IPS-20b (cell line): Measurements from ENCODE around the gene C2CD3.
"Not testable (repeated sequence)": the region's sequence is repeated elsewhere in the genome, so short reads cannot be mapped to it uniquely, and the experiment has no call there.

Experiments
- H3K27ac ChIP-seq: one replicate; pipeline ENCODE4 v1.5.1; 2013; ENCODE audit warnings: low read length
- H3K27me3 ChIP-seq: 2 replicates; pipeline ENCODE4 v1.6.1; 2013; ENCODE audit warnings: mild to moderate bottlenecking, low read length, inconsistent platforms; ENCODE audit not compliant: insufficient read depth
- H3K36me3 ChIP-seq: 2 replicates; pipeline ENCODE4 v1.6.1; 2013; ENCODE audit warnings: low read depth, mild to moderate bottlenecking, inconsistent platforms, low read length, moderate library complexity; ENCODE audit not compliant: insufficient read depth
- H3K4me1 ChIP-seq: 2 replicates; pipeline ENCODE4 v1.6.1; 2013; ENCODE audit warnings: mild to moderate bottlenecking, control low read depth, inconsistent platforms, low read length, moderate library complexity; ENCODE audit not compliant: insufficient read depth
- H3K4me3 ChIP-seq: 2 replicates; pipeline ENCODE4 v1.5.1; 2013; ENCODE audit warnings: mild to moderate bottlenecking, low read length, inconsistent platforms
- H3K9ac ChIP-seq: 2 replicates; pipeline ENCODE4 v1.6.1; 2013; ENCODE audit warnings: low read depth, mild to moderate bottlenecking, inconsistent platforms, low read length, moderate library complexity
- H3K9me3 ChIP-seq: 2 replicates; pipeline ENCODE4 v1.6.1; 2013; ENCODE audit warnings: mild to moderate bottlenecking, low read depth, low read length, inconsistent platforms; ENCODE audit not compliant: insufficient read depth

Gene C2CD3

GRCh38 chr11:74077193-74077592 lies 93.6 kb downstream of the C2CD3 start:
- no peak overlapping the region for H3K27ac ChIP-seq
- H3K36me3 ChIP-seq, result peaks cover 42% of the 10 kb centered on the region
- H3K4me1 ChIP-seq, result no peaks in the 10 kb centered on the region
- H3K27me3 ChIP-seq, result no peaks in the 10 kb centered on the region
- no peaks in the 10 kb centered on the region for H3K9me3 ChIP-seq
- no peak overlapping the region for H3K9ac ChIP-seq
- H3K4me3 ChIP-seq, result no peak overlapping the region

- Histone ChIP-seq H3K4me3 (no peak overlapping the region), H3K36me3 (peaks cover 39% of the 10 kb centered on the region; the same call in 1 of the 2 replicates), H3K4me1 (no peaks in the 10 kb centered on the region), H3K27me3 (no peaks in the 10 kb centered on the region), H3K9me3 (no peaks in the 10 kb centered on the region), H3K9ac (no peak overlapping the region), H3K27ac (no peak overlapping the region)
Measured at GRCh38 chr11:74072721-74073120, 98.1 kb downstream of the C2CD3 start.

GRCh38 chr11:74072286-74072685 lies 98.5 kb downstream of the C2CD3 start:
- no peaks in the 10 kb centered on the region for H3K27me3 ChIP-seq
- no peaks in the 10 kb centered on the region for H3K4me1 ChIP-seq
- H3K9ac ChIP-seq, result no peak overlapping the region
- peaks cover 37% of the 10 kb centered on the region; the same call in 1 of the 2 replicates for H3K36me3 ChIP-seq
- no peaks in the 10 kb centered on the region for H3K9me3 ChIP-seq
- no peak overlapping the region for H3K27ac ChIP-seq
- no peak overlapping the region for H3K4me3 ChIP-seq

- Histone ChIP-seq H3K36me3 (peaks cover 33% of the 10 kb centered on the region; the same call in 1 of the 2 replicates), H3K27me3 (no peaks in the 10 kb centered on the region), H3K4me3 (no peak overlapping the region), H3K9ac (no peak overlapping the region), H3K27ac (no peak overlapping the region), H3K4me1 (no peaks in the 10 kb centered on the region), H3K9me3 (no peaks in the 10 kb centered on the region)
Measured at GRCh38 chr11:74070723-74071492, 99.9 kb downstream of the C2CD3 start.

GRCh38 chr11:74069146-74070046 lies 101.4 kb downstream of the C2CD3 start:
- H3K4me1 ChIP-seq, result no peaks in the 10 kb centered on the region
- no peak overlapping the region for H3K4me3 ChIP-seq
- no peak overlapping the region for H3K9ac ChIP-seq
- H3K36me3 ChIP-seq, result peaks cover 33% of the 10 kb centered on the region; the same call in 1 of the 2 replicates
- H3K27me3 ChIP-seq, result no peaks in the 10 kb centered on the region
- no peaks in the 10 kb centered on the region for H3K9me3 ChIP-seq
- no peak overlapping the region for H3K27ac ChIP-seq

GRCh38 chr11:74066663-74067062 lies 104.1 kb downstream of the C2CD3 start:
- not testable (repeated sequence) for H3K27ac ChIP-seq, H3K4me1 ChIP-seq, H3K9ac ChIP-seq, H3K27me3 ChIP-seq, H3K4me3 ChIP-seq, H3K9me3 ChIP-seq
- H3K36me3 ChIP-seq, result peaks cover 14% of the 10 kb centered on the region; the same call in 1 of the 2 replicates

- not testable (repeated sequence) for H3K27ac ChIP-seq, H3K4me3 ChIP-seq, H3K27me3 ChIP-seq, H3K4me1 ChIP-seq, H3K9me3 ChIP-seq, H3K9ac ChIP-seq
- H3K36me3 ChIP-seq, result peaks cover 10% of the 10 kb centered on the region; the same call in 1 of the 2 replicates
Measured at GRCh38 chr11:74065534-74065933, 105.3 kb downstream of the C2CD3 start.

- H3K27ac ChIP-seq, H3K27me3 ChIP-seq, H3K9me3 ChIP-seq, H3K4me1 ChIP-seq, H3K36me3 ChIP-seq, H3K4me3 ChIP-seq, H3K9ac ChIP-seq: not testable (repeated sequence)
Measured at GRCh38 chr11:74063628-74064027, 107.2 kb downstream of the C2CD3 start.

GRCh38 chr11:74061599-74061998 lies 109.2 kb downstream of the C2CD3 start:
- not testable (repeated sequence) for H3K27me3 ChIP-seq, H3K4me1 ChIP-seq, H3K27ac ChIP-seq, H3K9me3 ChIP-seq, H3K9ac ChIP-seq, H3K4me3 ChIP-seq, H3K36me3 ChIP-seq

GRCh38 chr11:74057249-74058151 lies 113.3 kb downstream of the C2CD3 start:
- no peak overlapping the region for H3K9ac ChIP-seq
- no peaks in the 10 kb centered on the region for H3K27me3 ChIP-seq
- peaks cover 14% of the 10 kb centered on the region; the same call in 1 of the 2 replicates for H3K36me3 ChIP-seq
- H3K4me1 ChIP-seq, result no peaks in the 10 kb centered on the region
- H3K9me3 ChIP-seq, result no peaks in the 10 kb centered on the region
- H3K27ac ChIP-seq, result no peak overlapping the region
- H3K4me3 ChIP-seq, result no peak overlapping the region

- H3K36me3 ChIP-seq, result peaks cover 14% of the 10 kb centered on the region; the same call in 1 of the 2 replicates
- no peaks in the 10 kb centered on the region for H3K9me3 ChIP-seq
- no peaks in the 10 kb centered on the region for H3K4me1 ChIP-seq
- no peaks in the 10 kb centered on the region for H3K27me3 ChIP-seq
- no peak overlapping the region for H3K27ac ChIP-seq
- no peak overlapping the region for H3K9ac ChIP-seq
- H3K4me3 ChIP-seq, result no peak overlapping the region
Measured at GRCh38 chr11:74055938-74056337, 114.9 kb downstream of the C2CD3 start.
